ELF-1 (cell line): ENCODE results near the gene CFAP251.
"Not testable (repeated sequence)": the region's sequence is repeated elsewhere in the genome, so short reads cannot be mapped to it uniquely, and the experiment has no call there.

Experiments
- DNase-seq: peaks from one replicate; pipeline ENCODE4 v3.0.0-alpha.2; 2016; ENCODE audit warnings: low read depth, low spot score

CFAP251 gene, protein sequence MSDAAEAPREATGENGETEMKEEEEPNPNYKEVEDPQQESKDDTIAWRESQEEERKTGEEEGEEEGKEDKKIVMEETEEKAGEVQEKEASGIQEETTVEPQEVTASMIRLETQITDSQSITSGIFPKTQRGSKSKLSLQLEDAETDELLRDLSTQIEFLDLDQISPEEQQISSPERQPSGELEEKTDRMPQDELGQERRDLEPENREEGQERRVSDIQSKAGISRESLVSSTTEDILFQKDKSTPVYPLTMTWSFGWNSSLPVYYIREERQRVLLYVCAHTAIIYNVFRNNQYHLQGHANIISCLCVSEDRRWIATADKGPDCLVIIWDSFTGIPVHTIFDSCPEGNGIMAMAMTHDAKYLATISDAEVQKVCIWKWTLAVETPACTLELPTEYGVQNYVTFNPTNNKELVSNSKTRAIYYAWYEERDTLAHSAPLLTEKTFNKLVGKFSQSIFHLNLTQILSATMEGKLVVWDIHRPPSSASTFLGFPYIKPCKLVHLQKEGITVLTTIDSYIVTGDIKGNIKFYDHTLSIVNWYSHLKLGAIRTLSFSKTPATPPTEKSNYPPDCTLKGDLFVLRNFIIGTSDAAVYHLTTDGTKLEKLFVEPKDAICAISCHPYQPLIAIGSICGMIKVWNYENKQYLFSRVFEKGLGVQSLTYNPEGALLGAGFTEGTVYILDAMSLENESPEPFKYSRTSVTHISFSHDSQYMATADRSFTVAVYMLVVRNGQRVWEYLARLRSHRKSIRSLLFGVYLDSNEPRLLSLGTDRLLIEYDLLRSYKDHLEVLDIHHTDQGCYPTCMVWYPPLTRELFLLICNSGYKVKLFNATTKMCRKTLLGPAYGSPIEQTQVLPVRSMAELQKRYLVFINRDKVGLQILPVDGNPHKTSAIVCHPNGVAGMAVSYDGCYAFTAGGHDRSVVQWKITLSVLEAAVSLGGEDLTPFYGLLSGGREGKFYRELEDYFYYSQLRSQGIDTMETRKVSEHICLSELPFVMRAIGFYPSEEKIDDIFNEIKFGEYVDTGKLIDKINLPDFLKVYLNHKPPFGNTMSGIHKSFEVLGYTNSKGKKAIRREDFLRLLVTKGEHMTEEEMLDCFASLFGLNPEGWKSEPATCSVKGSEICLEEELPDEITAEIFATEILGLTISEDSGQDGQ

GRCh38 chr12:121917950-121918678 is at the start of gene CFAP251:
Gene CFAP251, plus strand, starts transcription at chr12:121918592. Its CDS starts 2,714 bp downstream, at chr12:121921306.
- peak; percentile 94 for DNase-seq

GRCh38 chr12:121869229-121869628 is 49.2 kb upstream of the CFAP251 start:
- not testable (repeated sequence) for DNase-seq

DNA sequence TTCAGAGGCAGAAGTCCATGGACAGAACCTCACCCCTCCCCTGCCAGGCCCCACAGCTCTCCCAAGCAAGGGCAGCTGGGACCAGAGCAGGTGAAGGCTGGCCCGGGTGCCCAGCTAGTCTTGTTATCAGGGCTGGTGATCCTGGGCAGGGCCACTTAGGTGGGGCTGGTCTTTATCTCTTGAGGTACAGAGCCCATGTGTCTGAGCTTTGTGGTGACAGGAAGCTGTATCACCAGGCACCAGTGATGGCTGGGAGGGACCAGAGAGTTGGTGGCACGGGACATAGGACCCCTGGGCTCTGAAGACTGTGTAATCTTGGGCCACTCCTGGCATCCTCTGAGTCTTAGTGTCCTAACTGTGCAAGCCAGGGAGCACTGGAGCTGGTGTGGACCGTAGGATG is 46.9 kb upstream of the CFAP251 start:
- no peak for DNase-seq

DNA sequence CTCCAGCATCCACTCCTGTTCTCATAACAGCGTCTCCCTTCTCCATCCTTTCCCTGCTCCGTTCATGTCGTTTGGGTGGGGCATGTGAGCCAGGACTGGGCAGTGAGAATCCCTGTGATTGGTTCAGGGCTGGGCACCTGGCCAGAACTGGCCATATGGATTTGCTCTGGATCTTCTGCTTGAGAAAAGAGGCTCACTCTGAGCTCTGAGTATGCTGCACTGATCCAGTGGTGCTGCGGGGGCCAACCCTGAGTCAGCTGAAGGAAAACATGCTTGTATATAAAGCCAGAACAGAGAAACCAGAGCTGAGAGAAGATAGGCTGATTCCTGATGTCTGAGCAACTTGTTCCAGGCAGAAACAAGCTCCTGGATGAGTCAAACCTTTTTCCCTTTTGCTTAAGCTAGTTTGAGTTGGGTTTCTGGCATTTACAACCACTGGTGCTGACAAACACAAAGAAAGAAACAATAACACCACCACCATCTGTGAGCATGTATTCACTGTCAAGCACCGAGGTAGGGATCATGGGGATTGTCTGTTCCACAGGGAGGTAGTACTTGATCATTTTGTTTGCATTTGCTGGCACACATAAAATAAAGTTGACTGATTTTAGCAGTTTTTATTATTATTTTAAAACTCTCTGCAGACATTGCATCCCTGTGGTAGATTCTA is 45.7 kb upstream of the CFAP251 start:
- peak; percentile 71 for DNase-seq

- DNase-seq: no peak
Measured at GRCh38 chr12:121873216-121873569, 45.2 kb upstream of the CFAP251 start.

DNA sequence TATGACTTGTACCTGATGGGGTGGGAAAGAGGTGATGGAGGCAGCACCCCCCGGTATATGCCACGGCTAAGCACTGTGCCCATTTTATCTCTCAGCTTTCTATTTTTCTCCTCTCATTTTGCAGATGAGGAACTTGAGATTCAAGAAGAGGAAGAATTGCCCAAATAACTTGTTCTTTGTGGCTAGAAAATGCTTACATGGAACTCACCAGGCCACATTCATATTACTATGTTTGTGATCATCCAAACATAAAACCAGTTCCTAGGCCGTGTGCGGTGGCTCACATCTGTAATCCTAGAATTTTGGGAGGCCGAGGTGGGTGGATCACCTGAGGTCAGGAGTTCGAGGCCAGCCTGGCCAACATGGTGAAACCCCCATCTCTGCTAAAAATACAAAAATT is 44.3 kb upstream of the CFAP251 start:
- no peak for DNase-seq

DNA sequence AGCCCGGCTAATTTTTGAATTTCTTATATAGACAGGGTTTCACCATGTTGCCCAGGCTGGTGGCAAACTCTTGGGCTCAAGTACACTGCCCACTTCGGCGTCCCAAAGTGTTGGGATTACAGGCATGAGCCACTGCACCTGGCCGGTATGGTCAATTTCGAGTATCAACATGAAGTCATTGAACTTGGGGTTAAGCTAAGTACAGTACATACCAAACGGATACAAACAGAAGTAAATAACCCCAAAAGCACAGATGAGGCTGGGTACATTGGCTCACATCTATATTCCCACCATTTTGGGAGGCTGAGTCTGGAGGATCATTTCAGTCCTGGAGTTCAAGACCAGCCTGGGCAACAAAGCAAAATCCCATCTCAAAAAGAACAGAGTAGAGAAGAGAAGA is 42.8 kb upstream of the CFAP251 start:
- DNase-seq: no peak

DNA sequence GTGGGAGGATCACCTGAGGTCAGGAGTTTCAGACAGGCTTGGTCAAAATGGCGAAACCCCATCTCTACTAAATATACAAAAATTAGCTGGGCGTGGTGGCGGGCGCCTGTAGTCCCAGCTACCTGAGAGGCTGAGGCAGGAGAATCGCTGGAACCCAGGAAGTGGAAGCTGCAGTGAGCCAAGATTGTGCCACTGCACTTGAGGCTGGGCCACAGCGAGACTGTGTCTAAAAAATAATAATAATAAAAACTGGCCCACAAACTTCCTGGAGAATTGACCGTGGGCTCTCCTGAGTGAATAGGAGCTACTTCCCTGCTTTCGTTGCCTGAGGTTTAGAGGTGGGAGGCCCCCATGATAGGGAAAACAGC is 42.3 kb upstream of the CFAP251 start:
- DNase-seq: not testable (repeated sequence)

- peak; percentile 20 for DNase-seq
Measured at GRCh38 chr12:121883315-121883660, 35.1 kb upstream of the CFAP251 start.

DNA sequence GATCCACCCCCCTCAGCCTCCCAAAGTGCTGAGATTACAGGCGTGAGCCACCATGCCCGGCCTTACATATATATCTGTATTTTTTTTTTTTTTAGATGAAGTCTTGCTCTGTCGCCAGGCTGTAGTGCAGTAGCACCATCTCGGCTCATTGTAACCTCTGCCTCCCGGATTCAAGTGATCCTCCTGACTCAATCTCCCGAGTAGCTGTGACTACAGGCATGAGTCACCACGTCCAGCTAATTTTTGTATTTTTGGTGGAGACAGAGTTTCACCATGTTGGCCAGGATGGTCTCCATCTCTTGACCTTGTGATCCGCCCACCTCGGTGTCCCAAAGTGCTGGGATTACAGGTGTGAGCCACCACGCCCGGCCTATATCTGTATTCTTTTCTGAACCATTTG is 33.3 kb upstream of the CFAP251 start:
- not testable (repeated sequence) for DNase-seq

DNA sequence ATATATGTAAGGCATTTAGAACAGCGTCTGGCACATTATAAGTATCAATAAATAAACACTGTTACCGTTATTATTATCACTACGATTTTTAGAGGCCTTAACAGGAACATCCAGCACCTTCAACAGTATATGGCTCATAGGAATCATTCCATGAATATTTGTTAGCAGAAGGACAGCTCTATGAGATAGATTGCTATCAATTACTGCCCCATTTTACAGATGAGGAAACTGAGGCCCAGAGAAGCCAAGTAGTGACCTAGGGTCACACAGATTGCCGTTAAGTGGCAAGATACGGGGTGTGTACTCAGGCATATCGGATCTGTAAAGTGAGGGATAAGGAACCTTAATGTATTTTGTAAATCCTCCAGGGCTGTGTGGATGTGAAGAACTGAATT is 30.3 kb upstream of the CFAP251 start:
- DNase-seq: no peak

DNA sequence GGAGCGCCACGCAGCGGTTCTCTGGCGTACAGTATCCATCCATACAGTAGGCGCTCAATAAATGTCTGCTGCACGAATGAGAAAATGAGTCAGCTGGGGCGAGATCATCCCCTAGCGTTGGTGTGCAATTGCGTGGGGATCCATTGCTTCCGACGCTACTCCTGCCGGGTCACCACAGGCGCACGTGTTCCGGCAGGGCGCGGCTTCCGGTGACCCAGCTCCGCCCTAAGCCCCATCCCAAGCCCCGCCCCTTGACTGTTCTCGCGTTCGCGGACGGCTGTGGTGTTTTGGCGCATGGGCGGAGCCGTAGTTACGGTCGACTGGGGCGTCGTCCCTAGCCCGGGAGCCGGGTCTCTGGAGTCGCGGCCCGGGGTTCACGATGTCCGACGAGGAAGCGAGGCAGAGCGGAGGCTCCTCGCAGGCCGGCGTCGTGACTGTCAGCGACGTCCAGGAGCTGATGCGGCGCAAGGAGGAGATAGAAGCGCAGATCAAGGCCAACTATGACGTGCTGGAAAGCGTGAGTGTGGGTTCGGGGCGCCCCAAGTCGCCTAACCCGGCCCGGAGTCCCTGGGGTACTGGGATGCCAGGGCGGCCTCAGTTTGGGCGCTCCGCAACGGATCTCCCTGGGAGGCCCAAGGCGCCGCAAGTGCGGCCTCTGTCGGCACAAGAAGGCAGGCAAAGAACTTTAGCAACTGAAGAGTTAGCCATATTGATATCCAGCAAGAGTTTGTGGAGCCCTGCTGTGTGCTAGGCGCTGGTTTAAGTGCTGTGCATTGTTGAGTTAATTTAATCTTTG is 29.7 kb upstream of the CFAP251 start, which contains the start of gene PSMD9:
PSMD9 (plus strand) TSS at position 313 of the 796 bp plus-strand sequence; CDS start at position 380, 67 bp downstream.
- peak; percentile 98 for DNase-seq

DNA sequence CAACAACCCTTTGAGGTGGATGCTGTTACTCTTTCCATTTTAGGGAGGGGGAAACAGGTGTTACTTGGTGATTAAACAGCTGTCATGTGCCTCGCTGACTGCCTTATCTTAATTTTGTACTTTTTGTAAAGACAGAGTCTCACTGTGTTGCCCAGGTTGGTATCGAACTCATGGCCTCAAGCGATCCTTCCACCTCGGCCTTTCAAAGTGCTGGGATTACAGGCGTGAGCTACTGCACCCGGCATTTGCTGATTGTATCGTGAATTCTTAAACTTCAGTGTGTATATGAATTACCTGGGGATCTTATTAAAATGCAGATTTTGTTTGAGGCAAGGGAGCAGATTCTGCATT is 29.1 kb upstream of the CFAP251 start:
- DNase-seq: no peak

- not testable (repeated sequence) for DNase-seq
Measured at GRCh38 chr12:121889661-121890060, 28.7 kb upstream of the CFAP251 start.

GRCh38 chr12:121892673-121893561 is 25.5 kb upstream of the CFAP251 start:
- no peak for DNase-seq

GRCh38 chr12:121893961-121894460 is 24.4 kb upstream of the CFAP251 start:
- peak; percentile 55 for DNase-seq

GRCh38 chr12:121894633-121895032 is 23.8 kb upstream of the CFAP251 start:
- DNase-seq: peak; percentile 44

GRCh38 chr12:121898287-121898686 is 20.1 kb upstream of the CFAP251 start:
- DNase-seq: no peak

GRCh38 chr12:121899590-121899989 is 18.8 kb upstream of the CFAP251 start:
- no peak for DNase-seq
